Retinal pigment epithelial cell (primary cell): ENCODE results near the gene MAPK10.

ENCODE experiments used
- DNase-seq: peaks from one replicate; pipeline ENCODE4 v3.0.0-alpha.2; 2010; ENCODE audit warnings: low read depth
- H3K4me3 ChIP-seq: 2 replicates; pipeline ENCODE4 v1.5.1; 2011; ENCODE audit warnings: mild to moderate bottlenecking, low read length, control low read depth, moderate library complexity
- CTCF ChIP-seq: conservative IDR thresholded peaks from 2 replicates; pipeline ENCODE4 v1.5.1; 2011; ENCODE audit warnings: low read depth, low read length, control low read depth, inconsistent platforms

The MAPK10 gene

DNA sequence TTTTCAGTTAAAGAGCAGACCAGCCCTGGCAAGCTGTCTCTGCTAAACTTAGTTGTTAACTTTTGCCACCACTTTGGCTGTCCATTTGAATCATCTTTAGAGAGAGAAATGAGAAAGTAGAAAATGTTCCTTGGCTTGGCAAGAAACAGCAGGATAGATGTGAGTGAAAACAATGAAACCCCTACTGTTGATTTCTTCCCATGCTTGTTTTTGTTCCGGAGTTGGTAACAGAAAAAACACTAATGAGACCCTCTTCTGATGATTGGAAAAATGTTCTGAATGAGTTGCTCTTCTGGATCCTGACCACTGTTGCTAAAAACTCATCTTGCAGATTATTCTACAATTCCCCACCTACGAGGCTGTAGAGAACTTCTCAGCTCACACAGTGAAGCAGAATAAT, 203.3 kb downstream of the MAPK10 start:
- DNase-seq, result no peak
- no peak for TF ChIP-seq CTCF
- no peak overlapping the region for H3K4me3 ChIP-seq

DNA sequence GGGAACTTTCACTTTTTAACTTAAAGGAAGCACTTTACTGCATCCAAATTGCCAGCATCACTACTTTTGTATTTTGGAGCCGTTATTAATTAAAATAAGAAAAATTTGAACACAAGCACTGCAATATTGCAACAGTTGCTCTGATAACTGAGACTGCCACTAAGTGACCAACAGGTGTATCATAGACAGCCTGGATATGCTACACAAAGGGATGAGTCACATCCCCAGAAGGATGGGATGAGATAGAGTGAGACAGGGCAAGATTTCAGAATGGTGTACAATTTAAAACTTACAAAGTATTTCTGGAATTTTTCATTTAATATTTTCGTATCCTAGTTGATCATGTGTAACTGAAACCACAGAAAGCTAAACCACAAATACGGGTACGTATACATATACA, 204.1 kb downstream of the MAPK10 start:
- no peak for DNase-seq
- no peak overlapping the region for H3K4me3 ChIP-seq
- no peak for TF ChIP-seq CTCF

GRCh38 chr4:86152454-86152853, 207.4 kb downstream of the MAPK10 start:
- no peak for TF ChIP-seq CTCF
- no peak for DNase-seq
- no peak overlapping the region for H3K4me3 ChIP-seq

DNA sequence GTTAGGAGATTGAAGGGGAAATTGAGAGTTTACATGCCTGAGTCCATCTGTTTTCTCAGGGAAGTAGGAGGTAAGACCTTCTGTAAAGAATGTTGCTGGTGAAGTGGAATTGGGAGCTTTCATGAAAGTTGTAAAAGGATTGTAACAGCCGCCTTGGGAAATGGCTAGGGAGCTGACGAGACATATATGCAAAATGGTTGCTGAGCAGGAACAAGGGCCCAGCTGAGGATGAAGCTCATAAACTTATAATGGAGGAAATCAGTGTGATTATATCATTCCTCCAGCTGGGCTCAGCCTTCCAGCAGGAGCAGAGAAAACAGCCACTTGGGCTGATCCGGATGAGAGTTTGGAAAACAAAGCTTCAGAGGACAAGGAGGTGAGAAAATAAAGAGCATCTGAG, 208.7 kb downstream of the MAPK10 start:
- H3K4me3 ChIP-seq, result no peak overlapping the region
- TF ChIP-seq CTCF, result no peak
- DNase-seq, result no peak

DNA sequence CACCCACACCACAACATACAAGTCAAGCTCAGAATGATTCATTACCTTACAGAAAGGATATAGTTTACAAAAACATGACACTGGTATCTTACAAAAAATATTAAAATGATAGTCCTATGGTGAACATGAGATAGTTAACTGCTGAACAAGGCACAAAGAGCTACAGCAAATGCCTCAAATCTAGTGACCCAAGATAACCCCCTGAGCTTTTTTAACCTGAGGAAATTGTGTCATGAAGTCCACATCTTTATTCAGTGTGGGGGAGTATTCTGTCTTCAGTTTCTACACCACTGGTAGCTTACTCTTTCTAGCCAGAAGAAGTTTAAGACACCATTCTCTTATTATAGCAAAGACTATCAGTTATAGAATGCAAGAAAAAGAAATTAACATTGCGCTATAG, 218.7 kb downstream of the MAPK10 start:
- H3K4me3 ChIP-seq, result no peak overlapping the region
- no peak for DNase-seq
- TF ChIP-seq CTCF, result no peak

DNA sequence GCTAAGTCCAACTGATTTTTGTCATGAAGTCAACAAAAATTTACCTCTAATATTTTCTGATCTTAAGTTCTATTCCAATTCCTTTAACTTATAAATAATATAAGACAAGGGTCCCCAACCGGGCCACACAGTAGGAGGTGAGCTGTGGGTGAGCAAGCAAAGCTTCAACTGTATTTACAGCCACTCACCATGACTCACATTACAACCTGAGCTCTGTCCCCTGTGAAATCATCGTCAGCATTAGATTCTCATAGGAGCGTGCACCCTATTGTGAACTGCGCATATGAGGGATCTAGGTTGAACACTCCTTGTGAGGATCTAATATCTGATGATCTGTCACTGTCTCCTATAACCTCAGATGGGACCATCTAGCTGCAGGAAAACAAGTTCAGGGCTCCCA, 227.4 kb downstream of the MAPK10 start:
- no peak overlapping the region for H3K4me3 ChIP-seq
- no peak for DNase-seq
- no peak for TF ChIP-seq CTCF

- no peak overlapping the region for H3K4me3 ChIP-seq
- no peak for DNase-seq
- TF ChIP-seq CTCF, result no peak
These were observed 228.4 kb downstream of the MAPK10 start for GRCh38 chr4:86131456-86131855.
